ENCODE measurements around the gene ISCU.
"Not testable (repeated sequence)": the region's sequence is repeated elsewhere in the genome, so short reads cannot be mapped to it uniquely, and the experiment has no call there.

ISCU gene

GRCh38 chr12:108547686-108548085, 14.7 kb upstream of the ISCU start:
- no peak for DNase-seq

GRCh38 chr12:108548954-108549521, 13.4 kb upstream of the ISCU start:
- DNase-seq = no peak

- no peak for DNase-seq
Observed at GRCh38 chr12:108551535-108551934, 10.9 kb upstream of the ISCU start.

GRCh38 chr12:108553799-108554198, 8.6 kb upstream of the ISCU start:
- no peak for DNase-seq

- not testable (repeated sequence) for DNase-seq
Observed at GRCh38 chr12:108555383-108555782, 7.0 kb upstream of the ISCU start.

- no peak for DNase-seq
Observed at GRCh38 chr12:108559007-108559655, 3.3 kb upstream of the ISCU start.

- DNase-seq = no peak
Observed at GRCh38 chr12:108559748-108560147, 2.6 kb upstream of the ISCU start.

GRCh38 chr12:108560321-108560721, 2.1 kb upstream of the ISCU start:
- no peak for DNase-seq

GRCh38 chr12:108560752-108561719, 1.4 kb upstream of the ISCU start, which contains the start of gene SART3:
Gene SART3 (minus strand): TSS chr12:108561173. CDS start chr12:108561154, 19 bp downstream.
- peak; percentile 93 for DNase-seq

- no peak for DNase-seq
Observed at GRCh38 chr12:108561852-108562347, 496 bp upstream of the ISCU start.

GRCh38 chr12:108563136-108563803, 874 bp downstream of the ISCU start:
- peak; percentile 46 for DNase-seq

- no peak for DNase-seq
Observed at GRCh38 chr12:108563804-108564151, 1.4 kb downstream of the ISCU start.

GRCh38 chr12:108564724-108565123, 2.3 kb downstream of the ISCU start:
- peak; percentile 5 for DNase-seq

- no peak for DNase-seq
Observed at GRCh38 chr12:108565146-108565545, 2.8 kb downstream of the ISCU start.

GRCh38 chr12:108565976-108566375, 3.6 kb downstream of the ISCU start:
- DNase-seq = peak; percentile 84

- no peak for DNase-seq
Observed at GRCh38 chr12:108566452-108566851, 4.1 kb downstream of the ISCU start.

- DNase-seq = no peak
Observed at GRCh38 chr12:108567406-108568337, 5.3 kb downstream of the ISCU start.

GRCh38 chr12:108568338-108569154, 6.2 kb downstream of the ISCU start:
- peak; percentile 43 for DNase-seq

GRCh38 chr12:108570743-108571608, 8.6 kb downstream of the ISCU start:
- DNase-seq = peak; percentile 5

All from NCI-H1092 treated with DMSO at 0.1 percent for 48 hours (cell line).